ENCODE measurements around the gene TDRD10.

Gene TDRD10

DNA sequence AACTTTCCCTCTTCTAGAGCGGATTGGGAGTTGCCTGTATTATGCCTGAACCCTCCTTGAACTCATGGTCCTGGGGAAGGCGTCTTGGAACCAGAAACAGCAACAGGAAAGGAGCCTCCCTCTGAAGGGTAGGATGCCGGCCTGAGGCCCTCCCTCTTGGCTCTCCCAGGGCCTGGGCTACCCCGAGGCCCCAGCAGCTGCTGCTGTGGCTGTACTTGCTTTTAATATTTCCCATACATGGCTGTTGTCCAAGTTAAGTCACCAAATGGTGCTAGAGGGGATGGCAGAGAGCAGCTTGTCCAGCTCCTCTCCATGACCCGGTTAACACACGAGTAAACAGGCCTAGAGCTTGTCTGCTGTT lies 76.0 kb downstream of the TDRD10 start:
- DNase-seq (ENCODE audit: low spot score), result no peak

DNA sequence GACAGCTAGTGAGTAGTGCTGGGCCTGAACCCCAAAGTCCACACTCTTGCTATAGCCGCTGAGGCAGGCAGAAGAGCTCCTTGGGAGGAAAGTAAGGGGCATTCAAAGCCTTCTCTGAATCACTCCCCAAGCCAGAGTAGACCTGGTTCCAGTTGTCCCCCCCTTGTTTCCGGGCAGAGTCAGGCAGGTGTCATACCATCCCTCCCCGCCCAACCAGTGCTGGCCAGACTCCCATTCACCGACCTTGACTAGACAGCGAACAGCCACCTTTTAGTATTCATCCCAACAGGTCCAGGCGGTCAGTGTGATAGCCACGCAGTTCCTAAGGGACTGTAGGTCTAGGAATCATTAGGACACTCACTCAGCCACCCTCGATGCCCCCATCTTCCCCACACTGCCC lies 77.4 kb downstream of the TDRD10 start:
- DNase-seq (ENCODE audit: low spot score), result no peak

DNA sequence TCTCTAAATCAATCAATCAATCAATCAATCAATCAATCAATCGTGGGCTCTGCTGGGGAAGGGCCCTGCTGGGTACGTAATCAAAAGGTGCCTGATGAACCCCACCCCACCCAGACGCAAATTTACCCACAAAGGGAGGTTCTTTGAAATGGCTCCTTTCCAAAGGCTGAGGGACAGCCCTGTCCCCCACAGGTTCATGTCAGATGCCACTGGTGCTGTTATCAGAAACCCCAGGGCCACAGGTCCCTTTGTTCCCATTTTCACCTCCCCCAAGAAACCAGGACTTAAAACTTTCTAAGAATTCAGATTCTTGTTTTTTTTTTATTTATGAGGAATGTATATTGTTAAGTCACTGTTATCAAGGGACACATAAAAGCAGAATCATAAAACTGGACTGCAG lies 79.7 kb downstream of the TDRD10 start:
- DNase-seq (ENCODE audit: low spot score), result no peak

DNA sequence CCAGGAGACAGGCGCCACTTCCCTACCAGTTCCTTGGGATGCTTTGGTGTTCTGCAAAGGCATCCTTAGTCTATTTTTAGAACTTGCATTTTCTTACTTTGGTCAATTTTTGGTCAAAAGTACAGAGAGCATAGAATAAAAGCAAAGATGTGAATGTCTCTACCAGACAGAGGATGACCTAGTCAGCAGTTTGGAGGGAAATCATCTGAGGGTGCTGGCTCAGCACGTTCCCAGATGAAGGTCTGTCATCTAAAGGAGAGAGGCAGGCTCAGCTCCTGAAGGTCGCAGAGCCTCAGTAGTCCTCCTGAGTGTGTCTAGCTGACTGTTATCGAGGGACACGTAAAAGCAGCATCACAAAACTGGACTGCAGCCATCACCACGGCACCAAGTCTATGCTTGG lies 80.9 kb downstream of the TDRD10 start:
- no peak for DNase-seq (ENCODE audit: low spot score)

DNA sequence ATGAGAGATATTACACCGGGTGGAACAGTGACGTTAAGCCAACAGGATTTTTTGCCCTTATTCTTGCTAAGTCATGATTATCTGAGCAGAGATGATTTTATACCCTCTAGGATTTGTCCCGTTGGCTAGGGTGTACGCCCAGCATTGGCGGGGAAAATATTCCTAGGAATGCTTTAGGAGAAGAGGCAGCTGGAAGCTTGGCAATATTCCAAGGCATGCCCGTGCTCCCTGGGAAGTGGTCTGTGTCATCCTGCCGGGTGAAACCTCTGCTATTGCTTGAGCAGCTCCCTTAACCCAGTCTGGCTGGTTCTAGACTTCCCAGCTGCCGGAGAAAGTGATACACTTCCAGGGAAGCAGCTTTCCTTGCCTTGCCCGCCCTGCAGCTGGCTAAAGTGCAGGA lies 81.8 kb downstream of the TDRD10 start:
- DNase-seq (ENCODE audit: low spot score), result no peak

DNA sequence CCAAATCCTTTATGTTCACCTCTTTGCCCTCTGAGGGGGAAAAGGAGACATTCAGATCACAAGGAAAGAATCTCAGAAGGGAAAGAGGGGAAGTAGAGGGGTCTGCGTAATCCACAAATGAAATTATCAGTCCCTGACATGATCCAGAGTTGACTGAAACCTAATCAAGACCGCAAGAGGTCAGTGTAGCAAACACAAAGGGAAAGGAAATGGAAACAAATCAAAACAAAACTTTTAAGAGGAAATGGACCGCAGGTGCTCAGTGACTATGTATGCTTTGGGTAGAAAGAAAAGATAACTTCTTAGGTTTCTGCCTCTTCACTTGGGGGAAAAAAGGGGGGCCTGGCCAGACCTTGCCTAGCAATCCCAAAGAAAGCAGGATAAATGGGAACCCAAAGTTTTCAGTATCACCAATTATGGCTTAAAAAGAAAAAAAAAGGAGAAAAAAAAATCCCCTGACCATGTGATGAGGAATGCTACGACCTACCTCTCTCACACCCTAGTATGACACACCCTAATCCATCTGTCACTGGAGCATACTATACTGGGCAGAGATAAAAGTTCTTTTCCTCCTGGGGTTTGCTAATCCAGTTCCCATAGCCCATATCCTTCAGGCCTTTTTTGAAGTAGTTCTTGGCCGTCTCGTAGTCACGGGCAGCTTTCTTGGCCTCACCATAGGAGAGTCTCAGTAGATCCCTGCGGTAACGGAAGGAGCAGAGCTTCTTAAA lies 82.4 kb downstream of the TDRD10 start:
- DNase-seq (ENCODE audit: low spot score), result no peak

- no peak for DNase-seq (ENCODE audit: low spot score)
Observed at GRCh38 chr1:154586231-154586630, 84.2 kb downstream of the TDRD10 start.

DNA sequence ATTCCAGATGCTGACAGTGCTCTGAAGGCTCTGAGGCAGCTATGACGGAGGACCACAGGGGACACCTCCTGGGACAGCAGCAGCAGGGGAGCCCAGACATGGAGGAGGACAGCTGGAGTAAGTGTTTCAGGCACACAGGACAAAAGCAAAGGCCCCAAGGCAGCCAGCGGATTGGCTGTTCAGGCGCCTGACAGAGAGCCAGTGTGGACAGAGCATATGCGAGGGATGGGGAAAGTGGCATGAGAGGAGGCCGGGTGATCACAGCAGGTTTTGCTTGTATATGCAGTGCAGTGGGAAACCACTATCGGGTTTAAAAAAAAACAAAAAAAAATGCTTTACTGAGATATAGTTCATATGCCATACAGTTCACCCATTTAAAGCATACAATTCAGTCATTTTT lies 84.6 kb downstream of the TDRD10 start:
- DNase-seq (ENCODE audit: low spot score), result no peak

- no peak for DNase-seq (ENCODE audit: low spot score)
Observed at GRCh38 chr1:154589780-154590179, 87.8 kb downstream of the TDRD10 start.

DNA sequence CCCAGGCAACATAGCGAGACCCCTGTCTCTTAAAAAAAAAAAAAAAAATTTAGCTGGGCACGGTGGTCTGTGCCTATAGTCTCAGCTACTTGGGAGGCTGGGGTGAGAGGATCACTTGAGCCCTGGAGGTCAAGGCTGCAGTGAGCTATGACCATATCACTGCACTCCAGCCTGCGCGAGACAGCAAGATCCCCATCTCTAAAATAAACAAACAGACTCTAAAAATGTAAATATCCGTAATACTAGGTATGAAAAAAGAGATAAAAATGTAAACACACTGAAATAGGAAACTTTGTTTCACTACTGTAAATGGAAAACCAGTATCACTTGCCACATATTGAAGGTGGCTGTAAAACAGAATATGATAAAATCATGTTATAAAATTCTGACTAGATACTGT lies 88.7 kb downstream of the TDRD10 start:
- DNase-seq (ENCODE audit: low spot score), result no peak

- DNase-seq (ENCODE audit: low spot score), result no peak
Observed at GRCh38 chr1:154591206-154591605, 89.2 kb downstream of the TDRD10 start.

DNA sequence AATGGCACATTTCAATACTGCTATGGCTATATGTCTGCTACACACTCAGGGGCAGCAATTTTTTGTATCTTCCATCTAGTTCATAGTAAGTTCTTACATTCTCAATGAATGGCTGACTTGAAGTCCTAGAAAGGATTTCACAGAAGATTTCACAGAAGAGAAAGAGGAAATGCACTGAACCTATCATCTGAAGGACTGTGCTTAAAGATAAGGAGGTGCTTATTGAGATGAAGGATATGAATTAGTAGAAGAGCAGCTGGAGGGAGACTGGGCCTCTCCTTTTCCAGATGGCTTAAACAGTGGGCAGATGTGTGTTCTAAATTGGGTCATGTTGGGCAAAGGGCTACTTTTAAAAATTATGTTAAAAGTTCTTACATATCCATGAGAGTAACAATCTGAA lies 91.4 kb downstream of the TDRD10 start:
- no peak for DNase-seq (ENCODE audit: low spot score)

DNA sequence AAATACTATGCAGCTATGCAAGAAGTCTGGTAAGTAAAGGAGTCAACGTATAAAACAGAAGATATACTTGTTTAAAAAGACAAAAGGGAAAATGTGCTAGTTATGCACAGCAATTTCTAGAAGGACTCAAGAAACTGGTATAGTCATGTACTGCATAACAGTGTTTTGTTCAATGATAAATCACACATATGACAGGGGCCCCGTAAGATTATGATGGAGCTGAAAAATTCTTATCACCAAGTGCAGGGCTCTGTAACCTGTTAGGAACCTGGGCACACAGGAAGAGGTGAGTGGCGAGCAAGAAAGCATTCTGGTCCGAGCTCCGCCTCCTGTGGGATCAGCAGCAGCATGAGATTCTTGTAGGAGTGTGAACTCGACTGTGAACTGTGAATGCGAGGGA lies 92.8 kb downstream of the TDRD10 start:
- no peak for DNase-seq (ENCODE audit: low spot score)

GRCh38 chr1:154595621-154596020 lies 93.6 kb downstream of the TDRD10 start:
- DNase-seq (ENCODE audit: low spot score), result no peak

All from Ammon's horn (tissue), 1 donor.